ENCODE results near the gene IL17C.

The IL17C gene

DNA sequence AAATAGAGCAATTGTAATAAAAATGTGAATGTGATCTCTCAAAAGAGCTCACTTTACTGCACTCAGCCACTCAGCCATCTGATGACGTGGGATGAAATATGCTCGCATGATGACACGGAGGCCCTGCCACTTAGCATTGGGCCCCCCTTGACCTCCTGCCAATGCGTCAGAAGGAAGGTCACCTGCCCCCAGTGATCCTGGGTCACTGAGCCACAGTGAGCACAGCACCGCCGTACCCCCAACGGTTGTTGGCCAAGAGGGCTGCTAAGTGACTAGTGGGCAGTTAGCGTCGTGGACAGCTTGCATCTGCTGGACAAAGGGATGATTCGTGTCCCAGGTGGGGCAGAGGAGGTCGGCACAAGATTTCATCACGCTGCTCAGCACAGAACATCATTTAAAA, 45.3 kb upstream of the IL17C start:
- Histone ChIP-seq H3K79me2 (ENCODE audit: low read length) (peaks cover 30% of the 10 kb centered on the region), H4K20me1 (ENCODE audit: insufficient read depth, low read length) (peaks cover 8% of the 10 kb centered on the region; the same call in 1 of the 2 replicates), H3K4me1 (ENCODE audit: low read length) (no peaks in the 10 kb centered on the region), H3K36me3 (replicated peaks; ENCODE audit: low read depth, low read length) (peaks cover 28% of the 10 kb centered on the region), H3K9ac (ENCODE audit: low read length) (no peak overlapping the region), H2AFZ (ENCODE audit: low read depth, low read length) (no peak overlapping the region), H3K4me3 (ENCODE audit: low read length) (no peak overlapping the region), H3K27ac (ENCODE audit: low read length) (no peak overlapping the region), H3K27me3 (ENCODE audit: low read depth, low read length) (no peaks in the 10 kb centered on the region), H3K9me3 (ENCODE audit: insufficient read depth, low read length) (no peaks in the 10 kb centered on the region), H3K4me2 (ENCODE audit: low read length) (no peak overlapping the region)
- TF ChIP-seq EZH2phosphoT487 (IDR thresholded peaks at IDR 0.05; ENCODE audit: low read depth): no peak
- TF ChIP-seq CTCF (IDR thresholded peaks at IDR 0.05; ENCODE audit: low read depth, low read length): no peak

DNA sequence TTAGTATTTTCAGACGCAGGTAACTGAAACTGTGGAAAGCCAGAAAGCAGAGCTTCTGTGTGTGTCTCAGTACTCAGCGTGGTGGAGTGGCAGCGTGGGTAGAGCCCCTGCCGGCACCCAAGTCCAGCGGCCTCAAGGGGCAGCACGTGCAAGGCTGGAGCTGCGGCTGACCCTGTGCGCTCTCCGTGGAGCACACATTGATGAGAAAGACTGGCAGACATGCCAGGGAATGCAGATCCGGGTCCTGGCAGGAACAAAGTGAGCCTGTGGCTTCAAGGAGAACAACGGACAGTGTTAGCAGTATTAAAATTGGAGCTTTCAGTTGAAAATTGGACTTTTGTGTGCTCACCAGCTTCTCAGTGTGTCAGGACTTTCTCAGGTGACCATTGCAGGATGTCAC, 44.9 kb upstream of the IL17C start:
- Histone ChIP-seq H3K4me3 (ENCODE audit: low read length) (no peak overlapping the region), H3K36me3 (replicated peaks; ENCODE audit: low read depth, low read length) (peaks cover 30% of the 10 kb centered on the region), H3K27ac (ENCODE audit: low read length) (no peak overlapping the region), H3K4me2 (ENCODE audit: low read length) (no peak overlapping the region), H2AFZ (ENCODE audit: low read depth, low read length) (no peak overlapping the region), H3K4me1 (ENCODE audit: low read length) (no peaks in the 10 kb centered on the region), H3K79me2 (ENCODE audit: low read length) (peaks cover 30% of the 10 kb centered on the region), H3K9ac (ENCODE audit: low read length) (no peak overlapping the region), H4K20me1 (ENCODE audit: insufficient read depth, low read length) (peaks cover 8% of the 10 kb centered on the region; the same call in 1 of the 2 replicates), H3K9me3 (ENCODE audit: insufficient read depth, low read length) (no peaks in the 10 kb centered on the region), H3K27me3 (ENCODE audit: low read depth, low read length) (no peaks in the 10 kb centered on the region)
- no peak for TF ChIP-seq EZH2phosphoT487 (IDR thresholded peaks at IDR 0.05; ENCODE audit: low read depth)
- no peak for TF ChIP-seq CTCF (IDR thresholded peaks at IDR 0.05; ENCODE audit: low read depth, low read length)

- TF ChIP-seq CTCF (IDR thresholded peaks at IDR 0.05; ENCODE audit: low read depth, low read length) (no peak), EZH2phosphoT487 (IDR thresholded peaks at IDR 0.05; ENCODE audit: low read depth) (no peak)
- Histone ChIP-seq H2AFZ (ENCODE audit: low read depth, low read length) (no peak overlapping the region), H3K27ac (ENCODE audit: low read length) (no peak overlapping the region), H3K9ac (ENCODE audit: low read length) (no peak overlapping the region), H3K36me3 (replicated peaks; ENCODE audit: low read depth, low read length) (peaks cover 30% of the 10 kb centered on the region), H3K4me1 (ENCODE audit: low read length) (no peaks in the 10 kb centered on the region), H3K4me2 (ENCODE audit: low read length) (no peak overlapping the region), H3K79me2 (ENCODE audit: low read length) (peaks cover 30% of the 10 kb centered on the region), H3K9me3 (ENCODE audit: insufficient read depth, low read length) (no peaks in the 10 kb centered on the region), H3K4me3 (ENCODE audit: low read length) (no peak overlapping the region), H3K27me3 (ENCODE audit: low read depth, low read length) (no peaks in the 10 kb centered on the region), H4K20me1 (ENCODE audit: insufficient read depth, low read length) (peaks cover 8% of the 10 kb centered on the region; the same call in 1 of the 2 replicates)
Observed at GRCh38 chr16:88593910-88594309, 44.5 kb upstream of the IL17C start.

DNA sequence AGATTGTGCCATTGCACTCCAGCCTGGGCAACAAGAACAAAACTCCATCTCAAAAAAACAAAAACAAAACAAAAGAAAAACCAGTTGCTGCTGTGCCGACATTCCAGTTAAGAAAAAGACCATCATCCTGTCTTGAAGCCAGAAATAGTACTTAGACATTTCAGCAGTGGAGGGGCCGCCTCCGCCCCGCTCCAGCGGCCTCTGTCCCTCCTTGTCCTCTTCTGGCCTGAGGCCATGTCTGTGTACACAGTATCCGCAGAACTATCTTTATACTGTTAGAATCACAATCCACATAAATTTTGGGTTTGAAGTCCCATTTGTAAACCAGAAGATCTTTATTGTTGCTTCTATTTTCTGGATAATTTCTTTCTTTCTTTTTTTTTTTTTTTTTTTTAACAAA, 43.3 kb upstream of the IL17C start:
- H3K4me1 ChIP-seq (ENCODE audit: low read length): no peaks in the 10 kb centered on the region
- no peak overlapping the region for H3K4me2 ChIP-seq (ENCODE audit: low read length)
- TF ChIP-seq EZH2phosphoT487 (IDR thresholded peaks at IDR 0.05; ENCODE audit: low read depth) (no peak), CTCF (IDR thresholded peaks at IDR 0.05; ENCODE audit: low read depth, low read length) (no peak)
- H3K4me3 ChIP-seq (ENCODE audit: low read length): no peak overlapping the region
- peaks cover 31% of the 10 kb centered on the region for H3K36me3 ChIP-seq (replicated peaks; ENCODE audit: low read depth, low read length)
- H2AFZ ChIP-seq (ENCODE audit: low read depth, low read length): no peak overlapping the region
- peaks cover 26% of the 10 kb centered on the region for H3K79me2 ChIP-seq (ENCODE audit: low read length)
- H3K27me3 ChIP-seq (ENCODE audit: low read depth, low read length): no peaks in the 10 kb centered on the region
- no peak overlapping the region for H3K27ac ChIP-seq (ENCODE audit: low read length)
- H3K9me3 ChIP-seq (ENCODE audit: insufficient read depth, low read length): no peaks in the 10 kb centered on the region
- H3K9ac ChIP-seq (ENCODE audit: low read length): no peak overlapping the region
- H4K20me1 ChIP-seq (ENCODE audit: insufficient read depth, low read length): peaks cover 8% of the 10 kb centered on the region
